Natural killer cell (primary cell): ENCODE measurements around the gene NECAB2. TPM values are rescaled to one million over a fixed set of nuclear protein-coding genes. Genes with fewer than 3 reads are reported as not detected.
A peak's percentile ranks its signal among the peaks of the same experiment; 100 is the strongest.

Experiments used
- ATAC-seq, 3 donors: fragments of 150-1000 bp in 2 of 3; fragments of 200-7000 bp in 1 of 3; cut with Tn5 transposase; 1 replicate in 1 of 3; 2 replicates in 2 of 3; pipeline ENCODE4 v1.10.0; 2021; ENCODE audit warnings: mild to moderate bottlenecking in 2 of 3, moderate library complexity in 2 of 3
- DNase-seq, 2 donors: peaks; one replicate each; pipeline versions ENCODE4 v3.0.0 to v3.0.0-alpha.2; 2013 to 2021; ENCODE audit warnings: mixed read lengths in 1 of 2
- H3K27ac ChIP-seq: one replicate; pipeline ENCODE4 v1.5.1; 2013; ENCODE audit warnings: mild to moderate bottlenecking, low read length
- H3K27me3 ChIP-seq: one replicate; pipeline ENCODE4 v1.6.1; 2013; ENCODE audit warnings: low read length; ENCODE audit not compliant: control insufficient read depth, insufficient read depth
- H3K36me3 ChIP-seq: one replicate; pipeline ENCODE4 v1.6.1; 2013; ENCODE audit warnings: low read length; ENCODE audit not compliant: control insufficient read depth, insufficient read depth
- H3K4me1 ChIP-seq: one replicate; pipeline ENCODE4 v1.6.1; 2013; ENCODE audit warnings: low read length; ENCODE audit not compliant: control insufficient read depth, insufficient read depth
- H3K4me3 ChIP-seq: one replicate; pipeline ENCODE4 v1.5.1; 2013; ENCODE audit warnings: low read length
- H3K9me3 ChIP-seq: one replicate; pipeline ENCODE4 v1.6.1; 2013; ENCODE audit warnings: low read length; ENCODE audit not compliant: control insufficient read depth, insufficient read depth
- H3K27ac Mint-ChIP-seq, 2 donors: one replicate each; pipeline ENCODE4 v1.8.0; 2022; ENCODE audit warnings: mild to moderate bottlenecking in 2 of 2, mixed read lengths in 2 of 2, moderate library complexity in 1 of 2
- H3K27me3 Mint-ChIP-seq, 2 donors: one replicate each; pipeline ENCODE4 v1.8.0; 2022; ENCODE audit warnings: low read depth in 2 of 2, mixed read lengths in 2 of 2
- H3K36me3 Mint-ChIP-seq: one replicate; pipeline ENCODE4 v1.8.0; 2022; ENCODE audit warnings: mixed read lengths
- H3K4me1 Mint-ChIP-seq, 2 donors: one replicate each; pipeline ENCODE4 v1.8.0; 2022; ENCODE audit warnings: mixed read lengths in 2 of 2
- H3K4me3 Mint-ChIP-seq: one replicate; pipeline ENCODE4 v1.8.0; 2022; ENCODE audit warnings: mild to moderate bottlenecking, moderate library complexity, mixed read lengths
- H3K9me3 Mint-ChIP-seq, 2 donors: one replicate each; pipeline ENCODE4 v1.8.0; 2022; ENCODE audit warnings: mixed read lengths in 2 of 2
- CTCF ChIP-seq: fragments of 200-600 bp; IDR thresholded peaks from one replicate; pipeline ENCODE4 v1.8.0; 2022; ENCODE audit warnings: antibody characterized with exemption
- WGBS: methylation state at CpG from one replicate; pipeline ENCODE4 v1.1.7; 2013; ENCODE audit warnings: missing lambda C conversion rate; ENCODE audit not compliant: insufficient coverage; 5-methylcytosine and 5-hydroxymethylcytosine counted together
- intact Hi-C: fragments of 100-400 bp; cut with micrococcal nuclease; formaldehyde crosslinking; loops from one replicate; pipeline ENCODE4 v1.14.2; 2022
- total RNA-seq, 4 donors: library from RNA; stranded (reverse); fragments of 120-200 nt in 1 of 4; gene quantifications; one replicate each; pipeline versions ENCODE4 v1.2.3 to v1.2.4, GENCODE V29; 2013 to 2022

The NECAB2 gene
- total RNA-seq, 3 donors from 2014 or later (not counting 1 experiment from before 2014, with no cell fraction given), result 0.75 TPM; not detected in 2

DNA sequence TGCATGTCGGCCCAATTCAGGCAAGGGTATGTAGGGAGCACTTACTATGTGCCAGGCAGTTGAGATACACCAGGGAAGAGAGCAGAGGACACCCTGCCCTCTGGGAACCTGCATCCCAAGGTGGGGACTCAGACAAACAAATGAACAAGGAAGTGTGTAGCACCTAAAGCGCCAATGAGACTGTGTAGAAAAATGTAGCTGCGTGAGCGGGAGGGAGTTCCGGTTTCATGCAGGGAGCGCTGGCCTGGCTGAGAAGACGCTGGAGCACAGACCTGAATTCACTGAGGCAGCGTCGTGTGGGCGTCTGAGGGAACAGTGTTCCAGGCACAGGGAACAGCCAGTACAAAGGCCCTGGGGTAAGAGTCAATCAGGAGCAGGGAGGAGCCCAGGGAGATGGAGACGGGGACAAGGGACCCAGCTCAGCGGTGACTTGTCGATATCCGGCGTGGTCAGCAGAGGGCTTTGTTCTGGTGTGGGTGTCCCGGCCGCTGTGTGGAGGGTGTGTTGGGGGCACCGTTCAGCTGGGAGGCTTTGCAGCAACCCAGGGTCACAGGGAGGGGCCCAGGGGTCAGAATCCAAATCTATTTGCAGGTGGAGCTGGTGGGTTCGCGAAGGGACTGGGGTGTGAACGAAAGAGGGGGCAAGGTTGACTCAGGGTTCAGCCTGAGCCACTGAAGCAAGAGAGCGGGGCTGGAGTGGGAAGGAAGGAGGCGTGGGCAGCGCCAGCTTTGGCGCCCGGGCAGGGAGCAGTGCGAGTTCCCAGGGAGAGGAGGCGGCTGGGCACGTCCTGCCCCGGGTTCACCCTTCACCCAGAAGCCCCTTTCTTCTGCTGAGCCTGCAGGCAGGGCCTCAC lies 32.8 kb upstream of the NECAB2 start:
- Mint-ChIP-seq H3K27ac (peak overlapping the region in 1 of 2 donors; percentile 56), H3K4me3 (no peak overlapping the region), H3K9me3 (no peaks in the 10 kb centered on the region), H3K36me3 (no peaks in the 10 kb centered on the region), H3K4me1 (peaks cover 0 to 10% of the 10 kb centered on the region in 2 donors), H3K27me3 (no peaks in the 10 kb centered on the region)
- WGBS, result 91% methylated on average over 30 of the region's 30 CpGs
- intact Hi-C loops, result no loop called here
- ATAC-seq (no peak), DNase-seq (no peak)
- H3K4me3 ChIP-seq, result no peak overlapping the region
- H3K27ac ChIP-seq, result no peak overlapping the region
- peaks cover 3% of the 10 kb centered on the region for H3K4me1 ChIP-seq
- no peaks in the 10 kb centered on the region for H3K9me3 ChIP-seq
- no peaks in the 10 kb centered on the region for H3K27me3 ChIP-seq
- H3K36me3 ChIP-seq, result no peaks in the 10 kb centered on the region
- no peak for TF ChIP-seq CTCF

DNA sequence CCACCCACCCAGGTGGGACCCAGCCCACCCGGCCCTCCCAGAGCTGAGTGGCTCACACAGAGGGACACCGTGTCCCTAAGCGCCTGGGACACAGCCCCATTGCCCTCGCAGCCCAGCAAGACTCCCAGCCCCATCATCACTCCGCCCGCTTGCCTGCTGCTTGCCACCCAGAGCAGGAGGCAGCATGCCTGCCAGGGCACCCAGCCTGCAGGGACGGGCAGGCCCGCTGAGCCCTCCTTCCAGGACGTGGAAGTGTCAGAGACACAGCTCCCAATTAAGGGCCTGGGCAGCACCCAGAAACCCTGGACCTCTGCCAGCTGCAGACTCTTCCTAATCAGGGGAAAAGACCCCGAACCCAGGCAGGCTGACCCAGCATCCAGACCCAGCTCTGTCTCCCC lies 32.2 kb upstream of the NECAB2 start:
- Mint-ChIP-seq H3K27ac (no peak overlapping the region), H3K36me3 (no peaks in the 10 kb centered on the region), H3K4me3 (no peak overlapping the region), H3K4me1 (peaks cover 0 to 10% of the 10 kb centered on the region in 2 donors), H3K9me3 (no peaks in the 10 kb centered on the region), H3K27me3 (no peaks in the 10 kb centered on the region)
- no peak for TF ChIP-seq CTCF
- peaks cover 3% of the 10 kb centered on the region for H3K4me1 ChIP-seq
- DNase-seq (no peak), ATAC-seq (no peak)
- H3K9me3 ChIP-seq, result no peaks in the 10 kb centered on the region
- WGBS, result 90% methylated on average over 10 of the region's 10 CpGs
- intact Hi-C loops, result no loop called here
- no peak overlapping the region for H3K4me3 ChIP-seq
- no peak overlapping the region for H3K27ac ChIP-seq
- no peaks in the 10 kb centered on the region for H3K27me3 ChIP-seq
- H3K36me3 ChIP-seq, result no peaks in the 10 kb centered on the region

DNA sequence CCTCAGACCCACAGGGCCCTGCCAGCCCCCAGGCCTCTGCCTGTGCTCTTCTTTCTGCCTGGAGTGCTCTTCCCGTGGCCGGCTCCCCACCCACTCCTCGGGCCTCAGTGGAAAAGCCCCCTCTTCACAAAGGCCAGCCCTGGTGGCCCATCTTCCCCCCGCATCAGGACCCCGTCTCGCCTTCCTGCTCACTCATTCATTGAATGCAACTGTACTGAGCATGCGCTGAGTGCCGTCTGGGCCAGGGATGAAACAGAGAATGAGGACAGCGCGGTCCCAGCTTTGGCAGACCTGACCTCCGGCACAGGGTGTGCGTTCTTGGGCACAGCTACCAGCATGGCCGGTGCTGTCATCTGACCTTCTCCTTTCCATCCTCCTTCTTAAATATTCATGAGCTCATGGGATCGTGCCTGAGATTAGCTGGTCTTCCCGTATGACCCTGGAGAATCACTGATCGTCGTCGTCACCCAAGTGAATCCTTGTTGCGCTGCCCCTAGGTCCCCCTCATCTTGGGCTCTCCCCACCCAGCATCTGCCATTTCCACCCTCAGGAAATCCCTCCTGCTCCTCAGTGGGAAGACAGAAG lies 31.4 kb upstream of the NECAB2 start:
- no peak for TF ChIP-seq CTCF

More for the DNA sequence above, 31.4 kb upstream of the NECAB2 start:
- H3K27ac ChIP-seq, result no peak overlapping the region
- Mint-ChIP-seq H3K9me3 (no peaks in the 10 kb centered on the region), H3K27me3 (no peaks in the 10 kb centered on the region), H3K4me3 (no peak overlapping the region), H3K27ac (no peak overlapping the region), H3K4me1 (peaks cover 0 to 10% of the 10 kb centered on the region in 2 donors), H3K36me3 (no peaks in the 10 kb centered on the region)
- H3K9me3 ChIP-seq, result no peaks in the 10 kb centered on the region
- WGBS, result 96% methylated on average over 19 of the region's 19 CpGs
- intact Hi-C loops, result no loop called here
- H3K4me1 ChIP-seq, result peaks cover 3% of the 10 kb centered on the region
- no peaks in the 10 kb centered on the region for H3K27me3 ChIP-seq
- H3K4me3 ChIP-seq, result no peak overlapping the region
- DNase-seq, result no peak
- H3K36me3 ChIP-seq, result no peaks in the 10 kb centered on the region
- no peak for ATAC-seq
